ENCODE measurements around the gene TBL1Y. TPM values are rescaled to one million over a fixed set of nuclear protein-coding genes. Genes with fewer than 3 reads are reported as not detected.

The TBL1Y gene
- total RNA-seq, 3 donors from 2014 or later, result 3.0 TPM; not detected in 2

DNA sequence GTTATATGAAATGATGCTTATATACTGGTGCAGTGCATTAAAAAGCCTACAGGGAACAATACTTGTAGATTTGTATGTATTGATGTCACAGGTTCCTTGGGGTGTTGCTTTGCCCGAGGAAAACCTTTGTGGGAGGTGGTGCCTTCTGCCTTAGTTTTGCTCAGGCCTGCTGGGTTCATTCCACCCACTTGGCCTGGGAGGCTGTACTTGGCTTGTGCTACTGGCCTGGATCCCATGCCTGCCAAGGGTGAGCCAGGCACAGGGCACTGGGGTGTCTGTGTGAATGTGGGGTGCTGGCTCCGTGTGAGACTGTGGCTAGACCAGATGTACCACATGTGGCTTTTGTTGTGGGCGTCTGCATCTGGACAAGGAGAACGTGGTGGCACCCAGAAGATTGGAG is 17.8 kb downstream of the TBL1Y start:
- intact Hi-C loops (cut with DNase I; ENCODE audit: low total_unique reads), result no loop called here
- no peaks in the 10 kb centered on the region for H3K9me3 ChIP-seq
- H3K4me1 ChIP-seq, result no peaks in the 10 kb centered on the region
- no peaks in the 10 kb centered on the region for H3K27me3 ChIP-seq
- H3K4me3 ChIP-seq, result no peak overlapping the region
- TF ChIP-seq, protein P1, sequence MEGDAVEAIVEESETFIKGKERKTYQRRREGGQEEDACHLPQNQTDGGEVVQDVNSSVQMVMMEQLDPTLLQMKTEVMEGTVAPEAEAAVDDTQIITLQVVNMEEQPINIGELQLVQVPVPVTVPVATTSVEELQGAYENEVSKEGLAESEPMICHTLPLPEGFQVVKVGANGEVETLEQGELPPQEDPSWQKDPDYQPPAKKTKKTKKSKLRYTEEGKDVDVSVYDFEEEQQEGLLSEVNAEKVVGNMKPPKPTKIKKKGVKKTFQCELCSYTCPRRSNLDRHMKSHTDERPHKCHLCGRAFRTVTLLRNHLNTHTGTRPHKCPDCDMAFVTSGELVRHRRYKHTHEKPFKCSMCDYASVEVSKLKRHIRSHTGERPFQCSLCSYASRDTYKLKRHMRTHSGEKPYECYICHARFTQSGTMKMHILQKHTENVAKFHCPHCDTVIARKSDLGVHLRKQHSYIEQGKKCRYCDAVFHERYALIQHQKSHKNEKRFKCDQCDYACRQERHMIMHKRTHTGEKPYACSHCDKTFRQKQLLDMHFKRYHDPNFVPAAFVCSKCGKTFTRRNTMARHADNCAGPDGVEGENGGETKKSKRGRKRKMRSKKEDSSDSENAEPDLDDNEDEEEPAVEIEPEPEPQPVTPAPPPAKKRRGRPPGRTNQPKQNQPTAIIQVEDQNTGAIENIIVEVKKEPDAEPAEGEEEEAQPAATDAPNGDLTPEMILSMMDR (IDR thresholded peaks at IDR 0.05), result no peak
- no peak for TF ChIP-seq POLR2AphosphoS5 (IDR thresholded peaks at IDR 0.05)
- TF ChIP-seq POLR2A (IDR thresholded peaks at IDR 0.05), result no peak
- no peak for DNase-seq (ENCODE audit: low spot score in 2 of 2)
- H3K36me3 ChIP-seq, result no peaks in the 10 kb centered on the region
- H3K27ac ChIP-seq, result no peak overlapping the region

DNA sequence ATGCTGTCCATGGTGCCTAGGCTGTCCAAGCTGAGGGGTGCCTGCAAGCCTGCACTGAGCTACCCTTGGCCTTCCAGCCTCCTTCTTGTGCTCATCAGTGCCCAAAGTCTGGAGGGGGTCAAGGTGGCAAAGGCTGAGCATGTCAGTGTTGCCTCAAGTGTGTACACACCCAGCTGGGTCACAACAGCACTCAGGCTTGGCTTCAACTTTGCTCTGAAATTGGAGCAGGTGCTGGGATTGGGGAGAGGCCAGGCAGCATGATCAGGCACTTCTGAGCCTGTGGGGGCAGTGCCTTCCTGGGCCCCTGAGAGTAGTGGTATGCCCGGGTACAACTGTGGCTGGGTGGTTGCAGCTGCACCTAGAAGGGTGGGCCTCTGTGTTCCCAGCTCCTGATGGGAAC is 18.7 kb downstream of the TBL1Y start:
- DNase-seq (ENCODE audit: low spot score in 2 of 2), result no peak
- Histone ChIP-seq H3K36me3 (no peaks in the 10 kb centered on the region), H3K9me3 (no peaks in the 10 kb centered on the region), H3K4me1 (no peaks in the 10 kb centered on the region), H3K27ac (no peak overlapping the region), H3K4me3 (no peak overlapping the region), H3K27me3 (no peaks in the 10 kb centered on the region)
- intact Hi-C loops (cut with DNase I; ENCODE audit: low total_unique reads), result no loop called here
- TF ChIP-seq POLR2A (IDR thresholded peaks at IDR 0.05) (no peak), POLR2AphosphoS5 (IDR thresholded peaks at IDR 0.05) (no peak)
- TF ChIP-seq, protein P1 (IDR thresholded peaks at IDR 0.05), result no peak

DNA sequence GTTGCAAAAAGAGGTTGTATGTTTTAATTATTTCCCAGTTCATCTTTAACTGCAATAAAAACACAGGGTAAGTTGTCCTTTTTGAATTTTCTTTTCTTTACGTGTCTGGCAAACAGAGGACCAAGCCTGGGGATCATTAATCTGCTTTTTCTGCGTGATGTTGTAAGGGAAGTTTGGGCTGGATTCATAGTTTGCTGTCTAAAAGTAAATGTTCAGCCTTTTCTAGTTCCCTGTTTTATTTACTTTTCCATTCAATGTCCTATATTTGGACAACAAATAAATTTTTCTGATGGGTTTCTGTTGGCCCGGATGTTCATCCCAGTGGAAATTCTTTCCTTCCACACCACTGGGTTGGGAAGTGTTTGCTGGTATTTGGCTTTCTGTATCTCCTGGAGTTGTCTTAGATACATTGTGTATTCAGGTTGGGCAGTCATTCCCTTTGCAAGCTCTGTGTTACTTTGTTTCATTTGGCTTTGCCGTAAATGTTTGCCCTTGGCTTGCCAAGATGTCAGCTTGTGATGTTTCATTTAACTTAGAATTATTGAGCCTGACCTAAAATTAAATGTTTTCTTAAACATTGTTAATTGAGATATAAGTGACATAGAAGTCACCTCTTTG is 21.4 kb downstream of the TBL1Y start:
- no peak for DNase-seq (ENCODE audit: low spot score in 2 of 2)
- Histone ChIP-seq H3K9me3 (no peaks in the 10 kb centered on the region), H3K4me1 (no peaks in the 10 kb centered on the region), H3K4me3 (no peak overlapping the region), H3K36me3 (no peaks in the 10 kb centered on the region), H3K27ac (no peak overlapping the region), H3K27me3 (no peaks in the 10 kb centered on the region)
- intact Hi-C loops (cut with DNase I; ENCODE audit: low total_unique reads), result no loop called here
- no peak for TF ChIP-seq POLR2AphosphoS5 (IDR thresholded peaks at IDR 0.05)
- TF ChIP-seq POLR2A (IDR thresholded peaks at IDR 0.05), result no peak
- TF ChIP-seq, protein P1 (IDR thresholded peaks at IDR 0.05), result no peak

DNA sequence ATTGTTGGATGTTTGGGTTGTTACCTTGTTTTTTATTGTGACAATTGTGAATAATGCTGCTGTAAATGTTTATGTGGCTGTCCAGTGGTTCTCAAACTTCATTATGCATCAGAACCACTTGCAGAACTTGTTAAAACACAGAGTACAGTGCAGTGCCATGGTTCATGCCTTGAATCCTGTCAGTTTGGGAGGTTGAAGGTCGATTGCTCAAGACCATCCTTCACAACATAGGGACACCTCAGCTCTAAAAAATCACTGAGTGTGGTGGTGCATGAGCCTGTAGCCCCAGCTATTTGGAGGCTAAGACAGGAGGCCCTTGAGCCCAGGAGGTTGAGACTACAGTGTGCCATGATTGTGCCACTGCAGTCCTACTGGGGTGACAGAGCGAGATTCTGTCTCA is 25.0 kb downstream of the TBL1Y start:
- Histone ChIP-seq H3K36me3 (no peaks in the 10 kb centered on the region), H3K4me1 (no peaks in the 10 kb centered on the region), H3K27ac (no peak overlapping the region), H3K9me3 (no peaks in the 10 kb centered on the region), H3K4me3 (no peak overlapping the region), H3K27me3 (no peaks in the 10 kb centered on the region)
- DNase-seq (ENCODE audit: low spot score in 2 of 2), result no peak
- intact Hi-C loops (cut with DNase I; ENCODE audit: low total_unique reads), result no loop called here
- no peak for TF ChIP-seq POLR2AphosphoS5 (IDR thresholded peaks at IDR 0.05)

DNA sequence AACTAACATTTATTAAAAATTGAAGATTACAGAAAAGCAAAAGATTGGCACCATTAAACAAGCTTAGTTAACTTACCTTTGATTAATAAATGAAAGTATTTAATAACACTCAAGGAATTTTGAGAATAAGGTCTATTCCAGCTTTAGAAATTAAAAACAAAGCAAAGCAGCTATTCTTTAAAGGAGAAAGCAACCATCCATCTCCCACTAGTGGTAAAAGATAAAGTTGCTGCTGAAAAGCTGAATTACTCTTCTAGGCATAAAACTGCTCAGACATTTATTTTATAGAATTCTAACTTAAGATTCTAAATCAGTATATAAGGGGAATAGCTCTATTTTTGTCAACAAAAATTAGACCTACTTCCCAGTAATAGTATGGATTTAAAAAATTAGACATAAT is 37.2 kb downstream of the TBL1Y start:
- no peaks in the 10 kb centered on the region for H3K9me3 ChIP-seq
- DNase-seq (ENCODE audit: low spot score in 2 of 2), result no peak
- TF ChIP-seq, protein P1 (IDR thresholded peaks at IDR 0.05), result peak in 1 of 3 donors; percentile 14
- no peak for TF ChIP-seq POLR2AphosphoS5 (IDR thresholded peaks at IDR 0.05)
- no peak for TF ChIP-seq POLR2A (IDR thresholded peaks at IDR 0.05)
- H3K4me1 ChIP-seq, result no peaks in the 10 kb centered on the region
- intact Hi-C loops (cut with DNase I; ENCODE audit: low total_unique reads), result no loop called here
- no peak overlapping the region for H3K27ac ChIP-seq
- H3K27me3 ChIP-seq, result no peaks in the 10 kb centered on the region
- no peaks in the 10 kb centered on the region for H3K36me3 ChIP-seq
- H3K4me3 ChIP-seq, result no peak overlapping the region

DNA sequence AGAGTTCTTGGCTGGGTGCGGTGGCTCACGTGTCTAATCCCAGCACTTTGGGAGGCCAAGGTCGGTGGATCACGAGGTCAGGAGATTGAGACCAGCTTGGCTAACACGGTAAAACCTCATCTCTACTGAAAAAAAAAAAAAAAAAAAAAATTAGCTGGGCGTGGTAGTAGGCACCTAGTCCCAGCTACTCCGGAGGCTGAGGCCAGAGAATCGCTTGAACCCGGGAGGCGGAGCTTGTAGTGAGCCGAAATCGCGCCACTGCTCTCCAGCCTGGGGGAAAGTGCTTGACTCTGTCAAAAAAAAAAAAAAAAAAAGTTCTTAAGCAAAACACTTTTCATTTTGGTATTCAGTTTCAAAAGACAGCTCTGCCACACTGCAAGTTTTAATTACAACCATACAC is 37.9 kb downstream of the TBL1Y start:
- no peak overlapping the region for H3K4me3 ChIP-seq
- no peaks in the 10 kb centered on the region for H3K27me3 ChIP-seq
- H3K36me3 ChIP-seq, result no peaks in the 10 kb centered on the region
- H3K4me1 ChIP-seq, result no peaks in the 10 kb centered on the region
- no peak for DNase-seq (ENCODE audit: low spot score in 2 of 2)
- TF ChIP-seq POLR2A (IDR thresholded peaks at IDR 0.05) (no peak), POLR2AphosphoS5 (IDR thresholded peaks at IDR 0.05) (no peak)
- TF ChIP-seq, protein P1 (IDR thresholded peaks at IDR 0.05), result no peak
- H3K9me3 ChIP-seq, result no peaks in the 10 kb centered on the region
- intact Hi-C loops (cut with DNase I; ENCODE audit: low total_unique reads), result no loop called here
- H3K27ac ChIP-seq, result no peak overlapping the region
